Endothelial cell (in vitro differentiated cells): ENCODE data around the gene RNASE4. TPM values are rescaled to one million over a fixed set of nuclear protein-coding genes. Genes with fewer than 3 reads are reported as not detected.

Source experiments
- DNase-seq: peaks from one replicate; pipeline ENCODE4 v3.0.0; 2021; ENCODE audit warnings: low spot score
- H3K27ac Mint-ChIP-seq: one replicate; pipeline ENCODE4 v1.8.0; 2021; ENCODE audit warnings: mixed read lengths, inconsistent platforms; ENCODE audit not compliant: unreplicated experiment
- H3K27me3 Mint-ChIP-seq: one replicate; pipeline ENCODE4 v1.8.0; 2021; ENCODE audit warnings: mild to moderate bottlenecking, moderate library complexity, mixed read lengths, inconsistent platforms; ENCODE audit not compliant: unreplicated experiment
- H3K36me3 Mint-ChIP-seq: one replicate; pipeline ENCODE4 v1.8.0; 2021; ENCODE audit warnings: mild to moderate bottlenecking, low read depth, mixed read lengths, inconsistent platforms; ENCODE audit not compliant: unreplicated experiment
- H3K4me1 Mint-ChIP-seq: one replicate; pipeline ENCODE4 v1.8.0; 2021; ENCODE audit warnings: mild to moderate bottlenecking, mixed read lengths, inconsistent platforms; ENCODE audit not compliant: unreplicated experiment
- H3K4me3 Mint-ChIP-seq: one replicate; pipeline ENCODE4 v1.8.0; 2021; ENCODE audit warnings: mild to moderate bottlenecking, mixed read lengths, inconsistent platforms; ENCODE audit not compliant: unreplicated experiment
- H3K9me3 Mint-ChIP-seq: one replicate; pipeline ENCODE4 v1.8.0; 2021; ENCODE audit warnings: mixed read lengths, inconsistent platforms; ENCODE audit not compliant: unreplicated experiment
- CTCF ChIP-seq: fragments of 200-600 bp; sonication (generic); IDR thresholded peaks from one replicate; pipeline ENCODE4 v1.5.0; 2021; ENCODE audit warnings: antibody characterized with exemption; ENCODE audit not compliant: unreplicated experiment
- total RNA-seq: library from RNA; stranded (reverse); fragmentation: NEBNext Ultra II Directional; extraction: Animal tissue kit (Norgen Biotek cat#: 25700); gene quantifications from one replicate; pipeline ENCODE4 v1.2.1, GENCODE V29; 2021; ENCODE audit not compliant: unreplicated experiment

RNASE4 gene
- total RNA-seq, 1 donor from 2014 or later, result 1.0 TPM

- no peak for DNase-seq
- no peaks in the 10 kb centered on the region for H3K36me3 Mint-ChIP-seq
- H3K4me3 Mint-ChIP-seq, result no peak overlapping the region
- H3K4me1 Mint-ChIP-seq, result peaks cover 9% of the 10 kb centered on the region
- H3K27ac Mint-ChIP-seq, result no peak overlapping the region
- TF ChIP-seq CTCF, result no peak
- H3K27me3 Mint-ChIP-seq, result peaks cover 5% of the 10 kb centered on the region
- no peaks in the 10 kb centered on the region for H3K9me3 Mint-ChIP-seq
These were observed 8.7 kb upstream of the RNASE4 start for GRCh38 chr14:20675669-20676068.

- H3K36me3 Mint-ChIP-seq, result no peaks in the 10 kb centered on the region
- H3K4me1 Mint-ChIP-seq, result peaks cover 9% of the 10 kb centered on the region
- DNase-seq, result no peak
- H3K27ac Mint-ChIP-seq, result no peak overlapping the region
- TF ChIP-seq CTCF, result no peak
- H3K4me3 Mint-ChIP-seq, result no peak overlapping the region
- peaks cover 8% of the 10 kb centered on the region for H3K27me3 Mint-ChIP-seq
- no peaks in the 10 kb centered on the region for H3K9me3 Mint-ChIP-seq
These were observed 8.3 kb upstream of the RNASE4 start for GRCh38 chr14:20676072-20676471.

- DNase-seq, result no peak
- Mint-ChIP-seq H3K9me3 (no peaks in the 10 kb centered on the region), H3K27ac (no peak overlapping the region), H3K36me3 (peaks cover 6% of the 10 kb centered on the region), H3K4me1 (peaks cover 12% of the 10 kb centered on the region), H3K27me3 (peaks cover 18% of the 10 kb centered on the region), H3K4me3 (no peak overlapping the region)
- no peak for TF ChIP-seq CTCF
These were observed 4.5 kb upstream of the RNASE4 start for GRCh38 chr14:20679907-20680306.

- Mint-ChIP-seq H3K27me3 (peaks cover 18% of the 10 kb centered on the region), H3K4me3 (no peak overlapping the region), H3K9me3 (no peaks in the 10 kb centered on the region), H3K36me3 (peaks cover 6% of the 10 kb centered on the region), H3K4me1 (peaks cover 15% of the 10 kb centered on the region), H3K27ac (no peak overlapping the region)
- DNase-seq, result no peak
- TF ChIP-seq CTCF, result no peak
These were observed 4.0 kb upstream of the RNASE4 start for GRCh38 chr14:20680363-20680762.

GRCh38 chr14:20680843-20681347, 3.5 kb upstream of the RNASE4 start:
- no peak for DNase-seq
- no peak overlapping the region for H3K4me3 Mint-ChIP-seq
- H3K27ac Mint-ChIP-seq, result no peak overlapping the region
- peaks cover 15% of the 10 kb centered on the region for H3K4me1 Mint-ChIP-seq
- peaks cover 6% of the 10 kb centered on the region for H3K36me3 Mint-ChIP-seq
- no peak for TF ChIP-seq CTCF
- no peaks in the 10 kb centered on the region for H3K9me3 Mint-ChIP-seq
- H3K27me3 Mint-ChIP-seq, result peaks cover 18% of the 10 kb centered on the region
